GM23338 (cell line): ENCODE results near the gene PRM1. TPM values are rescaled to one million over a fixed set of nuclear protein-coding genes. Genes with fewer than 3 reads are reported as not detected.
A peak's percentile ranks its signal among the peaks of the same experiment; 100 is the strongest.

Experiments used
- ATAC-seq: fragments of 200-7000 bp; cut with Tn5 transposase; 3 replicates; pipeline ENCODE4 v1.9.1; 2020
- DNase-seq: peaks from one replicate; pipeline ENCODE4 v3.0.0-alpha.2; 2015; ENCODE audit warnings: low spot score
- H2AFZ ChIP-seq: fragments of 200-600 bp; sonication (generic); 2 replicates; pipeline ENCODE4 v1.8.0; 2016; ENCODE audit warnings: antibody characterized with exemption, mild to moderate bottlenecking, moderate library complexity
- H3F3A ChIP-seq: fragments of 200-600 bp; sonication (generic); replicated peaks from 2 replicates; pipeline ENCODE4 v1.8.0; 2017; ENCODE audit warnings: antibody characterized with exemption, mixed run types, low read depth
- H3K27ac ChIP-seq: fragments of 200-600 bp; sonication (generic); 2 replicates; pipeline ENCODE4 v1.6.1; 2016; ENCODE audit warnings: low read depth
- H3K27me3 ChIP-seq: fragments of 200-600 bp; sonication (generic); 2 replicates; pipeline ENCODE4 v1.8.0; 2016; ENCODE audit warnings: mild to moderate bottlenecking, mixed run types, moderate library complexity; ENCODE audit not compliant: insufficient read depth
- H3K36me3 ChIP-seq: fragments of 200-600 bp; sonication (generic); 2 replicates; pipeline ENCODE4 v1.8.0; 2016; ENCODE audit warnings: mild to moderate bottlenecking; ENCODE audit not compliant: insufficient read depth
- H3K4me1 ChIP-seq: fragments of 200-600 bp; sonication (generic); 2 replicates; pipeline ENCODE4 v1.8.0; 2016; ENCODE audit warnings: mild to moderate bottlenecking, moderate library complexity; ENCODE audit not compliant: insufficient read depth
- H3K4me2 ChIP-seq: fragments of 200-600 bp; sonication (generic); 2 replicates; pipeline ENCODE4 v1.7.1; 2017; ENCODE audit warnings: mixed run types
- H3K4me3 ChIP-seq: fragments of 200-600 bp; sonication (generic); 2 replicates; pipeline ENCODE4 v1.6.1; 2016; ENCODE audit warnings: mixed run types
- H3K79me2 ChIP-seq: fragments of 200-600 bp; sonication (generic); replicated peaks from 2 replicates; pipeline ENCODE4 v1.8.0; 2017; ENCODE audit warnings: mild to moderate bottlenecking; ENCODE audit not compliant: insufficient read depth
- H3K9me2 ChIP-seq: fragments of 200-600 bp; sonication (generic); 2 replicates; pipeline ENCODE4 v1.8.0; 2017; ENCODE audit not compliant: insufficient read depth
- H4K20me1 ChIP-seq: fragments of 200-600 bp; sonication (generic); replicated peaks from 2 replicates; pipeline ENCODE4 v1.8.0; 2017; ENCODE audit warnings: mild to moderate bottlenecking; ENCODE audit not compliant: insufficient read depth
- H3K27ac Mint-ChIP-seq: 2 replicates; pipeline ENCODE4 v1.8.0; 2020; ENCODE audit warnings: inconsistent platforms, mild to moderate bottlenecking, moderate library complexity, mixed read lengths
- H3K27me3 Mint-ChIP-seq: 3 replicates; pipeline ENCODE4 v1.8.0; 2022; ENCODE audit warnings: low read depth, mild to moderate bottlenecking, moderate library complexity, mixed read lengths, inconsistent platforms; ENCODE audit not compliant: insufficient read depth, poor library complexity
- H3K36me3 Mint-ChIP-seq: 3 replicates; pipeline ENCODE4 v1.8.0; 2021; ENCODE audit warnings: low read depth, mild to moderate bottlenecking, inconsistent platforms, moderate library complexity, mixed read lengths
- H3K4me1 Mint-ChIP-seq: 3 replicates; pipeline ENCODE4 v1.8.0; 2020; ENCODE audit warnings: mild to moderate bottlenecking, inconsistent platforms, mixed read lengths
- H3K4me3 Mint-ChIP-seq: 3 replicates; pipeline ENCODE4 v1.8.0; 2021; ENCODE audit warnings: moderate library complexity, mild to moderate bottlenecking, inconsistent platforms, mixed read lengths
- H3K9me3 Mint-ChIP-seq: 3 replicates; pipeline ENCODE4 v1.8.0; 2020; ENCODE audit warnings: moderate library complexity, mild to moderate bottlenecking, inconsistent platforms, mixed read lengths
- CREB1 ChIP-seq: fragments of 250-450 bp; sonication (Bioruptor Pico); IDR thresholded peaks from 2 replicates; pipeline ENCODE4 v1.5.0; 2020; ENCODE audit warnings: low read depth, mild to moderate bottlenecking, moderate library complexity
- CTCF ChIP-seq, 2 experiments: fragments of 200-600 bp in 1 of 2; sonication (generic) in 1 of 2; conservative IDR thresholded peaks; 2 replicates each; pipeline versions ENCODE4 v1.5.1 to v1.6.1; 2016 to 2017; ENCODE audit warnings: antibody characterized with exemption in 2 of 2, low read depth in 2 of 2, mild to moderate bottlenecking in 2 of 2, moderate library complexity in 1 of 2
- ETS1 ChIP-seq: IDR thresholded peaks from 2 replicates; pipeline ENCODE4 v1.6.1; 2016; ENCODE audit warnings: antibody characterized with exemption
- EZH2 ChIP-seq: fragments of 200-600 bp; sonication (generic); IDR thresholded peaks from one replicate; pipeline ENCODE4 v1.8.0; 2017; ENCODE audit warnings: antibody characterized with exemption, mild to moderate bottlenecking, low read depth; ENCODE audit not compliant: unreplicated experiment
- EZH2phosphoT487 ChIP-seq: fragments of 200-600 bp; sonication (generic); IDR thresholded peaks from one replicate; pipeline ENCODE4 v1.8.1; 2018; ENCODE audit warnings: antibody characterized with exemption; ENCODE audit not compliant: unreplicated experiment
- JUNB ChIP-seq: IDR thresholded peaks from one replicate; pipeline ENCODE4 v1.6.1; 2016; ENCODE audit warnings: antibody characterized with exemption; ENCODE audit not compliant: unreplicated experiment
- NANOG ChIP-seq: IDR thresholded peaks from 2 replicates; pipeline ENCODE4 v1.6.1; 2016; ENCODE audit warnings: antibody characterized with exemption, borderline replicate concordance
- POLR2AphosphoS5 ChIP-seq: IDR thresholded peaks from 2 replicates; pipeline ENCODE4 v1.6.1; 2016; ENCODE audit warnings: antibody characterized with exemption, low read depth
- REST ChIP-seq: IDR thresholded peaks from one replicate; pipeline ENCODE4 v1.6.1; 2018; ENCODE audit warnings: antibody characterized with exemption; ENCODE audit not compliant: unreplicated experiment
- STAT1 ChIP-seq: IDR thresholded peaks from one replicate; pipeline ENCODE4 v1.6.1; 2016; ENCODE audit warnings: antibody characterized with exemption; ENCODE audit not compliant: unreplicated experiment
- ZNF114 ChIP-seq: fragments of 250-450 bp; sonication (Bioruptor Pico); IDR thresholded peaks from 2 replicates; pipeline ENCODE4 v1.5.0; 2020; ENCODE audit warnings: mild to moderate bottlenecking, moderate library complexity
- ZNF331 ChIP-seq: fragments of 250-450 bp; sonication (Bioruptor Pico); IDR thresholded peaks from 2 replicates; pipeline ENCODE4 v1.5.0; 2020; ENCODE audit warnings: low read depth, mild to moderate bottlenecking, moderate library complexity
- ZNF462 ChIP-seq: fragments of 250-450 bp; sonication (Bioruptor Pico); IDR thresholded peaks from 2 replicates; pipeline ENCODE4 v1.5.0; 2020; ENCODE audit warnings: mild to moderate bottlenecking, moderate library complexity
- polyA plus RNA-seq: library from polyadenylated mRNA; unstranded; fragments of >200 nt; fragmentation: Nextera tagmentation; extraction: Ambion mirVana; gene quantifications from 2 replicates; pipeline ENCODE4 v1.2.1, GENCODE V29; 2016
- total RNA-seq: library from RNA; depleted of rRNA; stranded (reverse); fragments of >200 nt; shearing (Covaris generic); gene quantifications from 2 replicates; pipeline ENCODE4 v1.2.3, GENCODE V29; 2014

Gene PRM1
- total and polyA plus RNA-seq, 2 experiments from 2014 or later: 1.2 TPM; not detected in 1

- H3K4me2 ChIP-seq: peak overlapping the region; percentile 64
- H3K9me3 Mint-ChIP-seq: no peaks in the 10 kb centered on the region
- DNase-seq (peak; percentile 78), ATAC-seq (peak; percentile 4; the same call in 2 of the 3 replicates)
- peak overlapping the region; percentile 15; the same call in 1 of the 2 replicates for H3K4me3 ChIP-seq
- H3K27me3 ChIP-seq: no peaks in the 10 kb centered on the region
- no peak overlapping the region for H2AFZ ChIP-seq
- H3K36me3 ChIP-seq: no peaks in the 10 kb centered on the region; the same call in 1 of the 2 replicates
- H3K9me2 ChIP-seq: no peaks in the 10 kb centered on the region; the same call in 1 of the 2 replicates
- H3K4me1 Mint-ChIP-seq: peaks cover 54% of the 10 kb centered on the region
- peaks cover 53% of the 10 kb centered on the region for H3K4me1 ChIP-seq
- H3K27ac Mint-ChIP-seq: peak overlapping the region; percentile 97
- H3K27ac ChIP-seq: peak overlapping the region; percentile 100
- TF ChIP-seq ZNF114 (CRISPR knock-in tag) (no peak), POLR2AphosphoS5 (no peak; the same call in 1 of the 2 replicates), ZNF462 (CRISPR knock-in tag) (no peak), NANOG (no peak), ZNF331 (CRISPR knock-in tag) (no peak), EZH2phosphoT487 (no peak), JUNB (no peak), CREB1 (CRISPR knock-in tag) (no peak), REST (no peak), ETS1 (no peak), EZH2 (no peak), CTCF (conservative IDR thresholded peaks at IDR 0.05; ENCODE audit: low read depth in 2 of 2) (no peak), STAT1 (no peak)
- H3K4me3 Mint-ChIP-seq: peak overlapping the region; percentile 57
- peaks cover 15% of the 10 kb centered on the region for H3K27me3 Mint-ChIP-seq
- H3F3A ChIP-seq: peaks cover 36% of the 10 kb centered on the region
- no peaks in the 10 kb centered on the region for H4K20me1 ChIP-seq
- no peaks in the 10 kb centered on the region for H3K79me2 ChIP-seq
- no peaks in the 10 kb centered on the region for H3K36me3 Mint-ChIP-seq
Measured at GRCh38 chr16:11312718-11313492, 31.8 kb upstream of the PRM1 start.
